Neural cell (in vitro differentiated cells): ENCODE results near the gene STK31.

Experiments
- CTCF ChIP-seq: fragments of 450-650 bp; IDR thresholded peaks from 2 replicates; pipeline ENCODE4 v1.5.1; 2014; ENCODE audit warnings: antibody characterized with exemption, mild to moderate bottlenecking, moderate library complexity; ENCODE audit not compliant: poor library complexity, severe bottlenecking
- EP300 ChIP-seq: fragments of 450-650 bp; conservative IDR thresholded peaks from 2 replicates; pipeline ENCODE4 v1.6.1; 2014; ENCODE audit warnings: antibody characterized with exemption, mild to moderate bottlenecking, moderate library complexity; ENCODE audit not compliant: poor library complexity, severe bottlenecking
- MXI1 ChIP-seq: fragments of 450-650 bp; conservative IDR thresholded peaks from 2 replicates; pipeline ENCODE4 v1.6.1; 2014; ENCODE audit warnings: antibody characterized with exemption, mild to moderate bottlenecking; ENCODE audit not compliant: poor library complexity, severe bottlenecking
- RAD21 ChIP-seq: fragments of 450-650 bp; conservative IDR thresholded peaks from 2 replicates; pipeline ENCODE4 v1.6.1; 2014; ENCODE audit warnings: antibody characterized with exemption, mild to moderate bottlenecking, moderate library complexity
- REST ChIP-seq: IDR thresholded peaks from 2 replicates; pipeline ENCODE4 v1.6.1; 2012; ENCODE audit warnings: borderline replicate concordance

- TF ChIP-seq CTCF: no peak
- TF ChIP-seq RAD21: no peak
- no peak for TF ChIP-seq MXI1
- no peak for TF ChIP-seq EP300
- no peak for TF ChIP-seq REST
Observed at GRCh38 chr7:23751852-23752251, 41.8 kb downstream of the STK31 start.
